Activated B cell treated with CpG ODN at 0.5 μM for 24 hours (primary cell): Measurements from ENCODE around the gene METTL3. TPM values are rescaled to one million over a fixed set of nuclear protein-coding genes. Genes with fewer than 3 reads are reported as not detected.

ENCODE experiments used
- ATAC-seq: fragments of 200-7000 bp; cut with Tn5 transposase; one replicate; pipeline ENCODE4 v1.10.0; 2021; ENCODE audit warnings: low read depth, mild to moderate bottlenecking, moderate library complexity
- CTCF ChIA-PET: fragments of 350-600 bp; sonication (Branson Sonifier 250); formaldehyde crosslinking; loops from one replicate; lab custom pipeline; 2021; ENCODE audit warnings: antibody characterized with exemption; lab: Charles Lee
- POLR2A ChIA-PET: fragments of 350-600 bp; sonication (Branson Sonifier 250); formaldehyde crosslinking; loops from one replicate; lab custom pipeline; 2021; ENCODE audit warnings: antibody characterized with exemption; lab: Charles Lee
- DNase-seq: peaks from one replicate; pipeline ENCODE4 v3.0.0; 2022
- H3K27ac Mint-ChIP-seq: one replicate; pipeline ENCODE4 v1.8.0; 2020; ENCODE audit warnings: mixed read lengths
- H3K27me3 Mint-ChIP-seq: one replicate; pipeline ENCODE4 v1.8.0; 2021; ENCODE audit warnings: mixed read lengths
- H3K36me3 Mint-ChIP-seq: one replicate; pipeline ENCODE4 v1.8.0; 2021; ENCODE audit warnings: low read depth, mixed read lengths
- H3K4me1 Mint-ChIP-seq: one replicate; pipeline ENCODE4 v1.8.0; 2021; ENCODE audit warnings: mixed read lengths
- H3K4me3 Mint-ChIP-seq: one replicate; pipeline ENCODE4 v1.8.0; 2020; ENCODE audit warnings: mild to moderate bottlenecking, mixed read lengths
- H3K9me3 Mint-ChIP-seq: one replicate; pipeline ENCODE4 v1.8.0; 2020; ENCODE audit warnings: mixed read lengths
- CTCF ChIP-seq: fragments of 200-600 bp; IDR thresholded peaks from one replicate; pipeline ENCODE4 v1.8.0; 2022; ENCODE audit warnings: antibody characterized with exemption, mild to moderate bottlenecking
- intact Hi-C: fragments of 100-400 bp; cut with micrococcal nuclease; formaldehyde crosslinking; loops from one replicate; pipeline ENCODE4 v1.15.1; 2024
- total RNA-seq: library from RNA; stranded (reverse); gene quantifications from 2 replicates; pipeline ENCODE4 v1.2.3, GENCODE V29; 2022

METTL3 gene
- total RNA-seq, 1 donor from 2014 or later = 94.5 TPM

GRCh38 chr14:21521501-21521900 lies 10.4 kb upstream of the METTL3 start:
- CTCF ChIA-PET = interaction anchor here (1.2 kb wide), 1 partner anchor 23 kb away, joined by 3 read pairs; no protein-coding TSS in a partner anchor
- Mint-ChIP-seq H3K4me3 (no peak overlapping the region), H3K4me1 (peaks cover 4% of the 10 kb centered on the region), H3K36me3 (no peaks in the 10 kb centered on the region), H3K27me3 (peaks cover 14% of the 10 kb centered on the region), H3K27ac (no peak overlapping the region), H3K9me3 (no peaks in the 10 kb centered on the region)
- ATAC-seq (no peak), DNase-seq (no peak)
- TF ChIP-seq CTCF = no peak
- intact Hi-C loops = no loop called here
- POLR2A ChIA-PET = interaction anchor here (0.7 to 1.3 kb wide), 2 partner anchors 10 to 618 kb away, joined by 3 to 6 read pairs; partner anchors contain the start of gene METTL3

- no peak for DNase-seq
- Mint-ChIP-seq H3K27ac (no peak overlapping the region), H3K27me3 (peaks cover 18% of the 10 kb centered on the region), H3K9me3 (no peaks in the 10 kb centered on the region), H3K4me1 (peaks cover 3% of the 10 kb centered on the region), H3K36me3 (no peaks in the 10 kb centered on the region), H3K4me3 (no peak overlapping the region)
- no peak for TF ChIP-seq CTCF
- ChIA-PET POLR2A (interaction anchor here (0.7 kb wide), 1 partner anchor 617 kb away, joined by 3 read pairs; no protein-coding TSS in a partner anchor), CTCF (interaction anchor here (1.2 kb wide), 1 partner anchor 23 kb away, joined by 3 read pairs; no protein-coding TSS in a partner anchor)
- intact Hi-C loops = no loop called here
- ATAC-seq = no peak
Measured at GRCh38 chr14:21520767-21521166, 9.6 kb upstream of the METTL3 start.

- Mint-ChIP-seq H3K27ac (no peak overlapping the region), H3K36me3 (no peaks in the 10 kb centered on the region), H3K27me3 (peaks cover 15% of the 10 kb centered on the region), H3K4me3 (no peak overlapping the region), H3K9me3 (no peaks in the 10 kb centered on the region), H3K4me1 (no peaks in the 10 kb centered on the region)
- DNase-seq (no peak), ATAC-seq (no peak)
- CTCF ChIA-PET = no interaction called here
- POLR2A ChIA-PET = no interaction called here
- no peak for TF ChIP-seq CTCF
- intact Hi-C loops = no loop called here
Measured at GRCh38 chr14:21518725-21519124, 7.6 kb upstream of the METTL3 start.

GRCh38 chr14:21514341-21514740 lies 3.2 kb upstream of the METTL3 start:
- peaks cover 10% of the 10 kb centered on the region for H3K27me3 Mint-ChIP-seq
- no peak overlapping the region for H3K27ac Mint-ChIP-seq
- no peak overlapping the region for H3K4me3 Mint-ChIP-seq
- H3K36me3 Mint-ChIP-seq = peaks cover 10% of the 10 kb centered on the region
- CTCF ChIA-PET = interaction anchor here (1.3 kb wide), 1 partner anchor 16 kb away, joined by 3 read pairs; no protein-coding TSS in a partner anchor
- TF ChIP-seq CTCF = no peak
- intact Hi-C loops = loop anchor here (5.0 kb wide), 2 partner anchors 43 to 832 kb away; partner anchors contain the start of gene RNASE4
- no peaks in the 10 kb centered on the region for H3K9me3 Mint-ChIP-seq
- POLR2A ChIA-PET = no interaction called here
- peaks cover 21% of the 10 kb centered on the region for H3K4me1 Mint-ChIP-seq
- no peak for ATAC-seq
- DNase-seq = no peak

DNA sequence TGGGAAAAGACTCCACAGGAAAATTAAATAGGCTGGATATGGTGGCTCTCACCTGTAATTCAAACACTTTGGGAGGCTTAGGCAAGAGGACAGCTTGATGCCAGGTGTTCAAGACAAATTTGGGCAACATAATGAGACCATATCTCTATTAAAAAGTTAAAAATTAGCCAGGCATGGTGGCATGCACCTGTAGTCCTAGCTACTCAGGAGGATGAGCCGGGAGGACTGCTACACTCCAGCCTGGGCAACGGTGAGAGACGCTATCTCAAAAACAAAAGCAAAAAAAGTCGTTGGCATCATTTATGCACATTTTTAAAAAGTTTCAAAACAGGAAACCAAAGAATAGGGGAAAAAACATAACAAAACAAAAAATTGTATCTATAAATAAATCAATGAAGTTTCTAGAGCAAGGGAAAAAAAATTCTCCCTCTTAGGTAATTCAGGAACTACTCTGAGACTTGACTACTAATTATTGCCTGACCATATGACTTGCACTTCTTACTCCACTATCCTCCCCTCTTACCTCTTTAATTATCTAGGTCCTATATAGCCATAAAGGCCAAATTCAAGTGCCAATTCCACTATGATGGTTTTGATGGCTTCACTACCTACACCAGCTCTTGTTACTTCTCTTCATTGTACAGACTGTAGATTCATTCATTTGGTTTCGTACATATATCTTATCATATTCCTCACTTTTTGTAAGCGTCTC lies 1.6 kb downstream of the METTL3 start:
- TF ChIP-seq CTCF = no peak
- intact Hi-C loops = loop anchor here (5.0 kb wide), 2 partner anchors 48 to 827 kb away; partner anchors contain the start of gene RNASE4
- ATAC-seq (no peak), DNase-seq (no peak)
- peak overlapping the region; percentile 99 for H3K4me3 Mint-ChIP-seq
- peaks cover 39% of the 10 kb centered on the region for H3K4me1 Mint-ChIP-seq
- POLR2A ChIA-PET = interaction anchor here (0.6 to 2.5 kb wide), 3 partner anchors 11 to 1166 kb away, joined by 3 to 9 read pairs (median 6); partner anchors contain the start of genes PARP2, RAB2B and TOX4
- CTCF ChIA-PET = interaction anchor here (4.5 kb wide), 1 partner anchor 11 kb away, joined by 15 read pairs; no protein-coding TSS in a partner anchor
- H3K27ac Mint-ChIP-seq = peak overlapping the region; percentile 96
- H3K36me3 Mint-ChIP-seq = peaks cover 33% of the 10 kb centered on the region
- H3K9me3 Mint-ChIP-seq = no peaks in the 10 kb centered on the region
- H3K27me3 Mint-ChIP-seq = no peaks in the 10 kb centered on the region
